Activated CD8-positive, alpha-beta T cell treated with anti-CD3 and anti-CD28 coated beads for 36 hours (primary cell): ENCODE measurements around the gene GAD2. TPM values are rescaled to one million over a fixed set of nuclear protein-coding genes. Genes with fewer than 3 reads are reported as not detected.

Experiments
- ATAC-seq: fragments of 200-7000 bp; cut with Tn5 transposase; one replicate; pipeline ENCODE4 v1.10.0; 2021; ENCODE audit warnings: mild to moderate bottlenecking, moderate library complexity
- CTCF ChIA-PET: fragments of 350-600 bp; sonication (Branson Sonifier 250); formaldehyde crosslinking; loops from one replicate; lab custom pipeline; 2021; ENCODE audit warnings: antibody characterized with exemption; lab: Charles Lee
- POLR2A ChIA-PET: fragments of 350-600 bp; sonication (Branson Sonifier 250); formaldehyde crosslinking; loops from one replicate; lab custom pipeline; 2021; ENCODE audit warnings: antibody characterized with exemption; lab: Charles Lee
- DNase-seq: peaks from one replicate; pipeline ENCODE4 v3.0.0-alpha.2; 2020
- H3K27ac Mint-ChIP-seq: one replicate; pipeline ENCODE4 v1.8.0; 2021; ENCODE audit warnings: mild to moderate bottlenecking, mixed read lengths
- H3K27me3 Mint-ChIP-seq: one replicate; pipeline ENCODE4 v1.8.0; 2021; ENCODE audit warnings: mixed read lengths
- H3K36me3 Mint-ChIP-seq: one replicate; pipeline ENCODE4 v1.8.0; 2021; ENCODE audit warnings: low read depth, mixed read lengths
- H3K4me1 Mint-ChIP-seq: one replicate; pipeline ENCODE4 v1.8.0; 2021; ENCODE audit warnings: low read depth, mixed read lengths
- H3K4me3 Mint-ChIP-seq: one replicate; pipeline ENCODE4 v1.8.0; 2021; ENCODE audit warnings: mild to moderate bottlenecking, moderate library complexity, mixed read lengths
- H3K9me3 Mint-ChIP-seq: one replicate; pipeline ENCODE4 v1.8.0; 2021; ENCODE audit warnings: mixed read lengths
- intact Hi-C: fragments of 100-400 bp; cut with micrococcal nuclease; formaldehyde crosslinking; loops from one replicate; pipeline ENCODE4 v1.10.0; 2022
- total RNA-seq, 2 experiments: library from RNA; stranded (reverse); gene quantifications; one replicate each; pipeline ENCODE4 v1.2.3, GENCODE V29; 2021
- TF ChIP-seq, protein P1 (sequence below): fragments of 200-600 bp; IDR thresholded peaks from one replicate; pipeline ENCODE4 v1.8.0; 2022; ENCODE audit warnings: antibody characterized with exemption, mild to moderate bottlenecking

The GAD2 gene
- not detected for total RNA-seq

DNA sequence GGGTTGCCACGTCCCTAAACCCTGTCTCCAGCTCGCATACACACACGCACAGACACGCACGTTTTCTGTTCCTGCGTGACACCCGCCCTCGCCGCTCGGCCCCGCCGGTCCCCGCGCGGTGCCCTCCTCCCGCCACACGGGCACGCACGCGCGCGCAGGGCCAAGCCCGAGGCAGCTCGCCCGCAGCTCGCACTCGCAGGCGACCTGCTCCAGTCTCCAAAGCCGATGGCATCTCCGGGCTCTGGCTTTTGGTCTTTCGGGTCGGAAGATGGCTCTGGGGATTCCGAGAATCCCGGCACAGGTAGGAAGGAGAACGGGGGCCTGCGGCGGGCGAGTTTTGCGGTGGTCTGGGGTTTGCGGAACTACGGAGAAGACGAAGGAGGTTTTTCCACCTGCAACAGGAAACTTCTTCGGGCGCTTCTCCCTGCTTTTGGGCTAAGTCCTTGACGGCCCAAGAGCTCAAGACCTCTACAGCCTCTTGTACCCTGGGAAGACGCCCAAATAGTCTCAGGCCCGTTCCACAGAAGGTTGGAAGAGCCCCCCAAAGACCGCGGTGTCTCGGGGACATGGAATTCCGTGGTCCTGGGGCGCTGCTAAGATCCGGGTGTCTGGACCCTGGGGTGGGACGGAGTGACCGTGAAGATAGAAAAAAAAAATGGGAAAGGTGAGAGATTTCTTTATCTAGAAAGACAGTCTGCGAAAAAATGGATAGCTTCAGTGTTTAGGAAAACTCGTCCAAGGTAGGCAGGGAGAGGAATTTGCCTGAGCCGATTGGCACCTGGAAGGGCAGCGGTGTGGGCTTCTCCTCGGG lies at the start of gene GAD2:
Gene GAD2 (plus strand): TSS at position 190 of the 811 bp plus-strand sequence. CDS start 36 bp downstream, at position 226.
- intact Hi-C loops = no loop called here
- CTCF ChIA-PET = interaction anchor here (0.8 to 1.5 kb wide), 3 partner anchors 25 to 341 kb away, joined by 3 read pairs; no protein-coding TSS in a partner anchor
- Mint-ChIP-seq H3K27ac (no peak within 1 kb of the TSS), H3K4me3 (peak within 1 kb of the TSS; percentile 43), H3K4me1 (peaks cover 28% of the 10 kb centered on the region), H3K27me3 (peaks cover 88% of the 10 kb centered on the region), H3K36me3 (no peaks in the 10 kb centered on the region), H3K9me3 (no peaks in the 10 kb centered on the region)
- DNase-seq (no peak), ATAC-seq (peak; percentile 20)
- POLR2A ChIA-PET = no interaction called here
- TF ChIP-seq, protein P1, sequence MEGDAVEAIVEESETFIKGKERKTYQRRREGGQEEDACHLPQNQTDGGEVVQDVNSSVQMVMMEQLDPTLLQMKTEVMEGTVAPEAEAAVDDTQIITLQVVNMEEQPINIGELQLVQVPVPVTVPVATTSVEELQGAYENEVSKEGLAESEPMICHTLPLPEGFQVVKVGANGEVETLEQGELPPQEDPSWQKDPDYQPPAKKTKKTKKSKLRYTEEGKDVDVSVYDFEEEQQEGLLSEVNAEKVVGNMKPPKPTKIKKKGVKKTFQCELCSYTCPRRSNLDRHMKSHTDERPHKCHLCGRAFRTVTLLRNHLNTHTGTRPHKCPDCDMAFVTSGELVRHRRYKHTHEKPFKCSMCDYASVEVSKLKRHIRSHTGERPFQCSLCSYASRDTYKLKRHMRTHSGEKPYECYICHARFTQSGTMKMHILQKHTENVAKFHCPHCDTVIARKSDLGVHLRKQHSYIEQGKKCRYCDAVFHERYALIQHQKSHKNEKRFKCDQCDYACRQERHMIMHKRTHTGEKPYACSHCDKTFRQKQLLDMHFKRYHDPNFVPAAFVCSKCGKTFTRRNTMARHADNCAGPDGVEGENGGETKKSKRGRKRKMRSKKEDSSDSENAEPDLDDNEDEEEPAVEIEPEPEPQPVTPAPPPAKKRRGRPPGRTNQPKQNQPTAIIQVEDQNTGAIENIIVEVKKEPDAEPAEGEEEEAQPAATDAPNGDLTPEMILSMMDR = no peak

DNA sequence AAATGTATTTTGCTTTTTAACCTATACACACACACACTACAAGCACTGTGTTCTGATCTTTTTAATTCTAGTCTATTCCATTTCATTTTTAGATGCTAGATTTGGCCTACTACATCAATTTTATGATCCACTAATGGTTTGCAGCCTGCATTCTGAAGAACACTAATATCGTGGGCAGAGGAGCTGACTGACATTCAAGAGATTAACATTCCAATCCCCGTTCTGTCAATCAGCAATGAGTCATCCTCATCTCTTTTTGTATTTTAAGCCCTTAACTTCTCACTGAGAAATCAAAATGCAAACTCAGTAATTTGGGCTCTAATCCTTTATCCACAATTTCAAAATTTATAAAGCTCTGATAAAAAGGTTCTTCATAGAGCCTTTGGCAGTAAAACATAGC lies 47.1 kb upstream of the GAD2 start:
- intact Hi-C loops = no loop called here
- ATAC-seq = no peak
- H3K27ac Mint-ChIP-seq = no peak overlapping the region
- TF ChIP-seq, protein P1 = no peak
- H3K4me1 Mint-ChIP-seq = no peaks in the 10 kb centered on the region
- H3K27me3 Mint-ChIP-seq = peaks cover 14% of the 10 kb centered on the region
- POLR2A ChIA-PET = no interaction called here
- no peak for DNase-seq
- no peaks in the 10 kb centered on the region for H3K9me3 Mint-ChIP-seq
- no peak overlapping the region for H3K4me3 Mint-ChIP-seq
- no peaks in the 10 kb centered on the region for H3K36me3 Mint-ChIP-seq
- CTCF ChIA-PET = interaction anchor here (1.5 kb wide), 1 partner anchor 294 kb away, joined by 7 read pairs; no protein-coding TSS in a partner anchor

DNA sequence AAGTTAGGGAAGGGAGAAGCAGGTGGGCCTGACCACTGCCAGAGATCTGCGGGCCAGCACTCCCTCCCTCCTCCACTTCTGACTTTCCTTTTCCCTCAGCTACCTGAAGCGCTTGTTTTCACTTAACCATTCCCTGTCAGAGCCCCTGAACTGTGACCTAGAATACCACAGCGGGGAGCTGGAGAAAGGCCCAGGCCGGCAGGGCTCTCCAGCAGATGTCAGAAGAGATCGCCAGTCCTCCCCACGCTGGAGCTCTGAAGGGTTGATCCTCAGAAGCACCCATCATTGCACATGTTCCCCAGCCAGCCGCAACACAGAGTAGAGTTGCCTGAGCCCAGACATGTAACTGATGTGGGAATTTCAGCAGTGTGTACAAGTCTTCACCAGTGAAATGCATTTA lies 44.4 kb upstream of the GAD2 start:
- intact Hi-C loops = no loop called here
- ATAC-seq (no peak), DNase-seq (no peak)
- H3K4me3 Mint-ChIP-seq = no peak overlapping the region
- H3K36me3 Mint-ChIP-seq = no peaks in the 10 kb centered on the region
- H3K9me3 Mint-ChIP-seq = no peaks in the 10 kb centered on the region
- POLR2A ChIA-PET = interaction anchor here (0.6 kb wide), 1 partner anchor 9 kb away, joined by 3 read pairs; no protein-coding TSS in a partner anchor
- TF ChIP-seq, protein P1 = no peak
- H3K27ac Mint-ChIP-seq = no peak overlapping the region
- CTCF ChIA-PET = no interaction called here
- no peaks in the 10 kb centered on the region for H3K4me1 Mint-ChIP-seq
- H3K27me3 Mint-ChIP-seq = peaks cover 16% of the 10 kb centered on the region

DNA sequence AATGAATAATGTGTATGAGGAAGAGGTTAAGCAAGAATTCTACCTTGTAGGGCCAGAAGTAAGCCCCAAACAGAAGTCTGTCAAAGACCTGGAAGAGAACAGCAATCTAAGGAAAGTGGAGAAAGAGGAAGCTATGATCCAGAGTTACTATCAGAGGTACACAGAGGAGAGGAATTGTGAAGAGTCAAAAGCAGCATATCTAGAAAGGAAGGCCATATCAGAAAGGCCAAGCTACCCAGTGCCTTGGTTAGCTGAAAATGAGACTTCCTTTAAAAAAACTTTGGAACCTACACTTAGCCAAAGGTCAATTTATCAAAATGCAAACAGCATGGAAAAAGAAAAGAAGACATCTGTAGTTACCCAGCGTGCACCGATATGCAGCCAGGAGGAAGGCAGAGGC lies 42.7 kb upstream of the GAD2 start:
- no peaks in the 10 kb centered on the region for H3K36me3 Mint-ChIP-seq
- TF ChIP-seq, protein P1 = no peak
- intact Hi-C loops = no loop called here
- CTCF ChIA-PET = no interaction called here
- no peak overlapping the region for H3K4me3 Mint-ChIP-seq
- H3K4me1 Mint-ChIP-seq = no peaks in the 10 kb centered on the region
- POLR2A ChIA-PET = no interaction called here
- peaks cover 16% of the 10 kb centered on the region for H3K27me3 Mint-ChIP-seq
- H3K27ac Mint-ChIP-seq = no peak overlapping the region
- DNase-seq (no peak), ATAC-seq (no peak)
- H3K9me3 Mint-ChIP-seq = no peaks in the 10 kb centered on the region

DNA sequence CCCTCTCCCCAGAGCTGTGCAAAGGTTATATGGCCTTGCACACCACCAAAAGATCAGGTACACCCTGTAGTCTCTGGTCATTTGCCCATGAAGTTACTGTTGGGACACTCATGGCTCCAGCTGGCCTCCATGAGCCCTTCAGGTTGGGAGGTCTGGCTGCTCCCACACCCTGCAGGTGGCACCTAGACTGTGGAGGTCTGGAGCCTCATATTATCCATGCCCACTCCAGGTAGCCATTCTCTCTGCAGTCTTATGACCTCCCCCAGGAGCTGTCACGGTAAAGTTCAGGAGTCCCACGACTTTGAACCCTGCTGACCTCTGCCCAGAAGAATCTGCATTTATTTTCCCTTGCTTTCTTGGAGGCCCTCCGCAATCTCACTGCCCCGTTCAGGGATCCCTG lies 39.2 kb upstream of the GAD2 start:
- TF ChIP-seq, protein P1 = no peak
- H3K36me3 Mint-ChIP-seq = no peaks in the 10 kb centered on the region
- H3K27ac Mint-ChIP-seq = no peak overlapping the region
- intact Hi-C loops = no loop called here
- ATAC-seq (no peak), DNase-seq (no peak)
- H3K4me1 Mint-ChIP-seq = no peaks in the 10 kb centered on the region
- ChIA-PET POLR2A (no interaction called here), CTCF (no interaction called here)
- peaks cover 5% of the 10 kb centered on the region for H3K27me3 Mint-ChIP-seq
- no peaks in the 10 kb centered on the region for H3K9me3 Mint-ChIP-seq
- H3K4me3 Mint-ChIP-seq = no peak overlapping the region
